Body of pancreas (tissue), 4 donors: Measurements from ENCODE around the gene NOC2L. TPM values are rescaled to one million over a fixed set of nuclear protein-coding genes. Genes with fewer than 3 reads are reported as not detected.

Experiments
- ATAC-seq: fragments of 150-250 bp; one replicate; pipeline ENCODE4 v1.9.1; 2016
- DNase-seq, 4 donors: peaks; one replicate each; pipeline ENCODE4 v3.0.0-alpha.2; 2019
- H3K27ac ChIP-seq, 4 donors: fragments of 200-600 bp; sonication (generic); 1 replicate in 3 of 4; 2 replicates in 1 of 4; pipeline versions ENCODE4 v1.5.1 to v1.6.1; 2016 to 2019; ENCODE audit warnings: mild to moderate bottlenecking in 1 of 4, mixed read lengths in 1 of 4, moderate library complexity in 1 of 4
- H3K27me3 ChIP-seq, 2 donors: fragments of 200-600 bp; sonication (generic); one replicate each; pipeline ENCODE4 v1.6.0; 2016; ENCODE audit warnings: mild to moderate bottlenecking in 1 of 2
- H3K36me3 ChIP-seq, 2 donors: fragments of 200-600 bp; sonication (generic); replicated peaks in 1 of 2; 2 replicates each; pipeline ENCODE4 v1.5.1; 2016; ENCODE audit warnings: low read depth in 2 of 2; ENCODE audit not compliant: insufficient read depth in 1 of 2
- H3K4me1 ChIP-seq: fragments of 200-600 bp; sonication (generic); one replicate; pipeline ENCODE4 v1.6.0; 2016
- H3K4me3 ChIP-seq, 2 donors: fragments of 200-600 bp; sonication (generic); 1 replicate in 1 of 2; 2 replicates in 1 of 2; pipeline ENCODE4 v1.5.1; 2016 to 2019
- H3K9me3 ChIP-seq, 3 donors: fragments of 200-600 bp; sonication (generic); 1 replicate in 2 of 3; 2 replicates in 1 of 3; pipeline ENCODE4 v1.5.1; 2016
- POLR2A ChIP-seq, 3 donors: fragments of 450-650 bp; IDR thresholded peaks; one replicate each; pipeline ENCODE4 v1.6.1; 2016; ENCODE audit warnings: antibody characterized with exemption in 3 of 3, mild to moderate bottlenecking in 2 of 3
- WGBS, 2 donors: methylation state at CpG; one replicate each; pipeline ENCODE4 v1.1.5; 2017; 5-methylcytosine and 5-hydroxymethylcytosine counted together
- intact Hi-C: fragments of 100-400 bp; cut with DNase I; formaldehyde crosslinking; loops from one replicate; pipeline ENCODE4 v1.15.1; 2023
- total RNA-seq, 2 donors: library from RNA; depleted of rRNA; stranded (reverse); fragments of >200 nt; gene quantifications; one replicate each; pipeline ENCODE4 v1.1.0, GENCODE V29; 2016
- TF ChIP-seq, protein P1 (sequence below), 7 experiments: fragments of 450-650 bp in 4 of 7; fragments of 200-600 bp in 3 of 7; sonication (generic) in 3 of 7; IDR thresholded peaks; one replicate each; pipeline ENCODE4 v1.5.1; 2016 to 2019; ENCODE audit warnings: antibody characterized with exemption in 7 of 7

NOC2L gene
- total RNA-seq, 2 donors from 2014 or later, result 30.6 to 32.3 TPM

DNA sequence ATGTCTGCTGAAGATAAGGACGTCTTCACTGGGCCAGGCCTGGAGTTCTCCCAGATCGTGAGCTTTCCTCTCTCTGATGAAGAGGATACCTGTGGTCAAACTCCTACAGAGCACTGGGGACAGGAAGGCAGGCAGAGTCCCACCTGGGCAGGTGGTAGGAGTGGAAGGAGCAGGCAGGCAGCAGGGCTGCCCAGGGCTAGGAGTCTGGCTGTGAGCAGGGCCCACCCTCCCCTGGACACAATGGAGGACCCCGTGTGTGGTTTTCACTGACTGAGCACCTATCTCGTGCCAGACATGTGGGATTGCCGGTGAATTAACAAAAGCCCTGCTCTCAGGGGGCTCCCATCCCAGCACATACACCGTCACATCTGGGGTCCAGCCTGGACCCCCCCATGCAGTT lies 40.2 kb downstream of the NOC2L start:
- WGBS, 2 donors, result 45 to 68% methylated on average over 2 to 6 of the region's 6 CpGs
- no peak for TF ChIP-seq POLR2A (IDR thresholded peaks at IDR 0.05)
- TF ChIP-seq, protein P1, sequence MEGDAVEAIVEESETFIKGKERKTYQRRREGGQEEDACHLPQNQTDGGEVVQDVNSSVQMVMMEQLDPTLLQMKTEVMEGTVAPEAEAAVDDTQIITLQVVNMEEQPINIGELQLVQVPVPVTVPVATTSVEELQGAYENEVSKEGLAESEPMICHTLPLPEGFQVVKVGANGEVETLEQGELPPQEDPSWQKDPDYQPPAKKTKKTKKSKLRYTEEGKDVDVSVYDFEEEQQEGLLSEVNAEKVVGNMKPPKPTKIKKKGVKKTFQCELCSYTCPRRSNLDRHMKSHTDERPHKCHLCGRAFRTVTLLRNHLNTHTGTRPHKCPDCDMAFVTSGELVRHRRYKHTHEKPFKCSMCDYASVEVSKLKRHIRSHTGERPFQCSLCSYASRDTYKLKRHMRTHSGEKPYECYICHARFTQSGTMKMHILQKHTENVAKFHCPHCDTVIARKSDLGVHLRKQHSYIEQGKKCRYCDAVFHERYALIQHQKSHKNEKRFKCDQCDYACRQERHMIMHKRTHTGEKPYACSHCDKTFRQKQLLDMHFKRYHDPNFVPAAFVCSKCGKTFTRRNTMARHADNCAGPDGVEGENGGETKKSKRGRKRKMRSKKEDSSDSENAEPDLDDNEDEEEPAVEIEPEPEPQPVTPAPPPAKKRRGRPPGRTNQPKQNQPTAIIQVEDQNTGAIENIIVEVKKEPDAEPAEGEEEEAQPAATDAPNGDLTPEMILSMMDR (IDR thresholded peaks at IDR 0.05), result no peak
- no peak overlapping the region for H3K27ac ChIP-seq
- H3K9me3 ChIP-seq, result no peaks in the 10 kb centered on the region
- peaks cover 45% of the 10 kb centered on the region for H3K4me1 ChIP-seq
- H3K4me3 ChIP-seq, result no peak overlapping the region
- no peak for DNase-seq
- H3K27me3 ChIP-seq, result no peaks in the 10 kb centered on the region
- intact Hi-C loops, result no loop called here
- no peak for ATAC-seq
- no peaks in the 10 kb centered on the region for H3K36me3 ChIP-seq

DNA sequence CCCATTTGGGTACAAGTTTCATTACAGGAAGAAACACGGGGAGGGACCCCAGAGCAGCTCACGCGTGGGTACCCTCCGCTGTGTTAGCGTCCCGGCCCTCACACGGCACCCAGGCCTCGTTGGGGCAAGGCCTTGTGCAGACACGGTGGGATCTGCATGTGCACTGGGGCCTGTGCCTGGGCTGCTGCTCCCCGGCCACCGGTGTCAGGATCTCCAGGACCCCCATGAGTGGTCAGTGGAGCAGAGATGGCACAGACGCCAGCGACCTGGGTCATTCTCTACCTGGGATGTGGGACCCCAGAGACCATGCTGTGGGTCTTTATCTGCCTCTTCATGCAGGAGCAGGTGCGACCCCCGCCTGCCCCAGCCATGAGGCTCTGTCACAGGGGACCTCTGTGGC lies 40.7 kb downstream of the NOC2L start:
- WGBS, 2 donors, result 67 to 68% methylated on average over 8 to 15 of the region's 15 CpGs
- Histone ChIP-seq H3K27ac (no peak overlapping the region), H3K36me3 (no peaks in the 10 kb centered on the region), H3K27me3 (no peaks in the 10 kb centered on the region), H3K9me3 (no peaks in the 10 kb centered on the region), H3K4me3 (no peak overlapping the region), H3K4me1 (peaks cover 42% of the 10 kb centered on the region)
- TF ChIP-seq, protein P1 (IDR thresholded peaks at IDR 0.05), result no peak
- no peak for TF ChIP-seq POLR2A (IDR thresholded peaks at IDR 0.05)
- ATAC-seq, result no peak
- peak in 1 of 4 donors; percentile 10 for DNase-seq
- intact Hi-C loops, result no loop called here

DNA sequence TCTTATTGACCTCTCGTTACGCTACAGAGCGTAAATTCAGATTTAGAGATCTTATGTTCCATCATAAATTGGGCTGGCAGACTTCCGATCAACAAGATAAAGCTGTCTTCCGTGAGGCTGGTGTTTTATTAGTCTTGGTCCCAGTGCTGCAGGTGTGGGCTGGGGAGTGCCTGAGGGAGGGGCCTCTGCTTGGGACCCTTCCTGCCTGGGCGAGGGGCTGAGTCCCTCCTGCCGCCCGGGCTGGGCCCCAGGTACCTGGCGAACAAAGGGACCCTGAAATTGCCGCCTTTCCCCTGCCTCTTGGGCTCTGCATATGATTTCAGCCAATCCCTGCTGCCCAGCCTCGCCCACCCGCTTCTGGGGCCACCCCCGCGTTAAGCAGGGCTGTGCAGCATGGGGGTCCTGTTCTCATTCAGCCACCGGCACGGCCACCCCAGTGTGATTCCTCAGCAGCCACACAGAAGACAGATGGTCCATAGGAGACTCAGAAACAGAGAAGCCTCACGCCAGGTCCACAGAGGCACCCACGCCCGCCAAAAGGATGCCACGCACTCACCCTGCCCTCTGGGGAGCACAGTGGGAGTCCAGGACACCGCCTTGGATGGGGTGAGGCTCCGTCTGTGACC lies 41.5 kb downstream of the NOC2L start:
- Histone ChIP-seq H3K4me1 (peaks cover 35% of the 10 kb centered on the region), H3K27ac (no peak overlapping the region), H3K36me3 (no peaks in the 10 kb centered on the region), H3K9me3 (no peaks in the 10 kb centered on the region), H3K4me3 (no peak overlapping the region), H3K27me3 (no peaks in the 10 kb centered on the region)
- no peak for ATAC-seq
- intact Hi-C loops, result no loop called here
- peak in 1 of 4 donors; percentile 8 for DNase-seq
- TF ChIP-seq, protein P1 (IDR thresholded peaks at IDR 0.05), result no peak
- TF ChIP-seq POLR2A (IDR thresholded peaks at IDR 0.05), result no peak
- 43 to 47% methylated on average over 7 to 22 of the region's 22 CpGs for WGBS, 2 donors

DNA sequence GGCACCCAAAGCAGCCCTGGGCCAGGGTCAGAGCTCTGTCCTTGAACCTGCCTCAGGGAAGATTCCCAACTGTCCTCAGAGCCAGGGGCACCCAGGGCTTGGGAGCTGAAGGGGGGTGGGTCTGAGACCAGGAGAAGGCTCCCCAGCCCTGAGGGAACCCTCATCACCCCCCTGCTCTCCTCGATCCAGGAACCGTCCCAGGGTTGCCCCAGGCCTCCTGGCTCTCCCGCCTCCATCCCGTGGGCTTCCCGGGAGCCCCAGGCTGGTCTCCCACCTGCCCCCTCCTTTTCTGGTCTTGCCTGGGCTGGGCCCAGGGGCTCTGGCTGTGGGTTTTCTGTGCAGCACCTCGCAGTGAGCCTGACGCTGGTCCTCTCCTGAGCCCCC lies 42.0 kb downstream of the NOC2L start:
- TF ChIP-seq, protein P1 (IDR thresholded peaks at IDR 0.05), result no peak
- Histone ChIP-seq H3K4me3 (no peak overlapping the region), H3K36me3 (no peaks in the 10 kb centered on the region), H3K9me3 (no peaks in the 10 kb centered on the region), H3K27ac (no peak overlapping the region), H3K27me3 (no peaks in the 10 kb centered on the region), H3K4me1 (peaks cover 35% of the 10 kb centered on the region)
- intact Hi-C loops, result no loop called here
- WGBS, 2 donors, result 37 to 38% methylated on average over 7 of the region's 7 CpGs
- peak in 1 of 4 donors; percentile 8 for DNase-seq
- no peak for ATAC-seq
